H1 (cell line): ENCODE measurements around the gene STIM2. TPM values are rescaled to one million over a fixed set of nuclear protein-coding genes. Genes with fewer than 3 reads are reported as not detected.

Experiments used
- CTCF ChIA-PET: fragments of 300-600 bp; sonication (Branson Sonifier 250); formaldehyde crosslinking; loops from one replicate; lab custom pipeline; 2021; ENCODE audit not compliant: partially characterized antibody; lab: Charles Lee
- POLR2A ChIA-PET: fragments of 300-600 bp; sonication (Branson Sonifier 250); formaldehyde crosslinking; loops from one replicate; lab custom pipeline; 2021; ENCODE audit warnings: inconsistent platforms; ENCODE audit not compliant: partially characterized antibody; lab: Charles Lee
- DNase-seq, 2 experiments: peaks; one replicate each; pipeline versions ENCODE4 v3.0.0 to v3.0.0-alpha.2; 2010 to 2022; ENCODE audit warnings: low spot score in 2 of 2, low read depth in 1 of 2, mixed read lengths in 1 of 2
- FAIRE-seq: peaks from 2 replicates; lab custom pipeline; 2011; peaks lifted over from hg19 to GRCh38; lab: Jason Lieb, UNC
- H2AFZ ChIP-seq: 2 replicates; pipeline ENCODE4 v1.8.1; 2012; ENCODE audit warnings: low read length, inconsistent platforms
- H2AK5ac ChIP-seq: 2 replicates; pipeline ENCODE4 v1.6.1; 2013; ENCODE audit warnings: low read depth, low read length
- H2BK120ac ChIP-seq: replicated peaks from 2 replicates; pipeline ENCODE3; 2013; ENCODE audit warnings: low read depth, low read length, inconsistent platforms
- H2BK12ac ChIP-seq: 2 replicates; pipeline ENCODE4 v1.6.1; 2013; ENCODE audit warnings: low read depth, low read length
- H2BK15ac ChIP-seq: 2 replicates; pipeline ENCODE4 v1.6.1; 2013; ENCODE audit warnings: low read length
- H2BK20ac ChIP-seq: 2 replicates; pipeline ENCODE4 v1.6.1; 2013; ENCODE audit warnings: low read length
- H2BK5ac ChIP-seq: 2 replicates; pipeline ENCODE4 v1.6.1; 2013; ENCODE audit warnings: low read depth, low read length
- H3K14ac ChIP-seq: 2 replicates; pipeline ENCODE4 v1.6.1; 2013; ENCODE audit warnings: inconsistent platforms; ENCODE audit not compliant: insufficient read length
- H3K18ac ChIP-seq: 2 replicates; pipeline ENCODE4 v1.6.1; 2013; ENCODE audit warnings: low read length; ENCODE audit errors: extremely low read depth
- H3K23ac ChIP-seq: 2 replicates; pipeline ENCODE4 v1.6.1; 2013; ENCODE audit warnings: inconsistent platforms; ENCODE audit not compliant: insufficient read length
- H3K23me2 ChIP-seq: 2 replicates; pipeline ENCODE4 v1.6.1; 2013; ENCODE audit warnings: low read depth, low read length
- H3K27ac ChIP-seq: 2 replicates; pipeline ENCODE4 v1.6.1; 2011; ENCODE audit warnings: low read depth, low read length, inconsistent platforms
- H3K27me3 ChIP-seq, 4 experiments: replicated peaks in 1 of 4; 1 replicate in 1 of 4; 2 replicates in 3 of 4; pipeline versions ENCODE4 v1.6.1 to v1.8.1; 2011 to 2013; ENCODE audit warnings: low read length in 3 of 4, mild to moderate bottlenecking in 3 of 4, inconsistent platforms in 2 of 4, mixed read lengths in 2 of 4, moderate library complexity in 1 of 4; ENCODE audit not compliant: control insufficient read depth in 3 of 4, insufficient read depth in 3 of 4; ENCODE audit errors: extremely low read depth in 1 of 4
- H3K36me3 ChIP-seq, 4 experiments: 2 replicates each; pipeline versions ENCODE4 v1.6.1 to v1.8.1; 2011 to 2013; ENCODE audit warnings: mild to moderate bottlenecking in 4 of 4, low read length in 3 of 4, moderate library complexity in 2 of 4, control low read depth in 1 of 4, inconsistent platforms in 1 of 4; ENCODE audit not compliant: insufficient read depth in 4 of 4, control insufficient read depth in 2 of 4
- H3K4ac ChIP-seq: replicated peaks from 2 replicates; pipeline ENCODE3; 2013; ENCODE audit warnings: low read length, low read depth, mixed read lengths, inconsistent platforms; ENCODE audit not compliant: insufficient read length
- H3K4me1 ChIP-seq, 4 experiments: replicated peaks in 1 of 4; 1 replicate in 1 of 4; 2 replicates in 3 of 4; pipeline versions ENCODE4 v1.6.1 to v1.8.1; 2011 to 2013; ENCODE audit warnings: low read length in 3 of 4, inconsistent platforms in 2 of 4, mixed read lengths in 1 of 4; ENCODE audit not compliant: insufficient read depth in 4 of 4, control insufficient read depth in 3 of 4
- H3K4me2 ChIP-seq, 2 experiments: 2 replicates each; pipeline versions ENCODE4 v1.6.1 to v1.8.1; 2011 to 2013; ENCODE audit warnings: low read depth in 2 of 2, low read length in 2 of 2, control low read depth in 1 of 2, inconsistent platforms in 1 of 2, mild to moderate bottlenecking in 1 of 2; ENCODE audit not compliant: insufficient read depth in 1 of 2
- H3K4me3 ChIP-seq, 4 experiments: fragments of 200-600, 300-600 bp in 1 of 4; sonication (generic), shearing (Covaris generic), sonication (Bioruptor Twin) in 1 of 4; 2 replicates each; pipeline versions ENCODE4 v1.5.1 to v1.8.1; 2011 to 2016; ENCODE audit warnings: low read length in 4 of 4, low read depth in 3 of 4, control low read depth in 2 of 4, inconsistent platforms in 2 of 4, mild to moderate bottlenecking in 2 of 4, mixed read lengths in 1 of 4, moderate library complexity in 1 of 4; ENCODE audit not compliant: insufficient read depth in 2 of 4; ENCODE audit errors: extremely low read depth in 1 of 4
- H3K56ac ChIP-seq: replicated peaks from 2 replicates; pipeline ENCODE3; 2013; ENCODE audit warnings: low read depth, mild to moderate bottlenecking, mixed read lengths, low read length, inconsistent platforms; ENCODE audit not compliant: insufficient read length
- H3K79me1 ChIP-seq: 2 replicates; pipeline ENCODE4 v1.6.1; 2013; ENCODE audit warnings: low read depth, low read length, control low read depth
- H3K79me2 ChIP-seq, 2 experiments: 2 replicates each; pipeline versions ENCODE4 v1.6.1 to v1.8.1; 2012 to 2013; ENCODE audit warnings: low read length in 2 of 2, mild to moderate bottlenecking in 2 of 2, inconsistent platforms in 1 of 2; ENCODE audit not compliant: insufficient read depth in 2 of 2, control insufficient read depth in 1 of 2
- H3K9ac ChIP-seq, 4 experiments: replicated peaks in 1 of 4; 1 replicate in 1 of 4; 2 replicates in 3 of 4; pipeline versions ENCODE4 v1.6.1 to v1.8.1; 2011 to 2013; ENCODE audit warnings: low read depth in 3 of 4, low read length in 3 of 4, control low read depth in 2 of 4, mild to moderate bottlenecking in 2 of 4, moderate library complexity in 2 of 4, inconsistent platforms in 1 of 4; ENCODE audit errors: extremely low read depth in 1 of 4
- H3K9me3 ChIP-seq, 2 experiments: 2 replicates each; pipeline versions ENCODE4 v1.6.1 to v1.8.1; 2012 to 2013; ENCODE audit warnings: mild to moderate bottlenecking in 2 of 2, moderate library complexity in 2 of 2, control low read depth in 1 of 2, inconsistent platforms in 1 of 2, low read depth in 1 of 2, low read length in 1 of 2, mixed read lengths in 1 of 2; ENCODE audit not compliant: insufficient read depth in 2 of 2
- H4K20me1 ChIP-seq, 2 experiments: replicated peaks in 1 of 2; 2 replicates each; pipeline versions ENCODE3 to v1.8.1; 2011 to 2013; ENCODE audit warnings: inconsistent platforms in 2 of 2, low read length in 2 of 2, mild to moderate bottlenecking in 1 of 2; ENCODE audit not compliant: insufficient read depth in 2 of 2, control insufficient read depth in 1 of 2
- H4K5ac ChIP-seq: 2 replicates; pipeline ENCODE4 v1.6.1; 2013; ENCODE audit warnings: low read length, low read depth, mixed read lengths, inconsistent platforms; ENCODE audit not compliant: insufficient read length
- H4K8ac ChIP-seq: 2 replicates; pipeline ENCODE4 v1.8.0; 2013; ENCODE audit warnings: mild to moderate bottlenecking, moderate library complexity, low read length, inconsistent platforms; ENCODE audit not compliant: insufficient read depth; ENCODE audit errors: extremely low read depth
- H4K91ac ChIP-seq: replicated peaks from 2 replicates; pipeline ENCODE3; 2013; ENCODE audit warnings: low read length, mixed read lengths, inconsistent platforms; ENCODE audit not compliant: insufficient read length
- ASH2L ChIP-seq: fragments of 200-600, 300-600 bp; sonication (generic); IDR thresholded peaks from one replicate; pipeline ENCODE4 v1.7.1; 2017; ENCODE audit warnings: low read length
- ATF2 ChIP-seq: IDR thresholded peaks from 2 replicates; pipeline ENCODE4 v1.6.1; 2012; ENCODE audit warnings: low read length, inconsistent platforms
- CHD1 ChIP-seq: IDR thresholded peaks from 2 replicates; pipeline ENCODE4 v1.6.1; 2012; ENCODE audit warnings: low read depth, low read length, improper control_type of control experiment
- EP300 ChIP-seq, 2 experiments: IDR thresholded peaks; 1 replicate in 1 of 2; 2 replicates in 1 of 2; pipeline ENCODE4 v1.6.1; 2011 to 2012; ENCODE audit warnings: low read depth in 2 of 2, low read length in 2 of 2, mild to moderate bottlenecking in 2 of 2, borderline replicate concordance in 1 of 2, inconsistent platforms in 1 of 2, moderate library complexity in 1 of 2
- EZH2 ChIP-seq: fragments of 200-600 bp; sonication (generic); IDR thresholded peaks from 2 replicates; pipeline ENCODE4 v1.7.1; 2012; ENCODE audit warnings: low read depth, mild to moderate bottlenecking, moderate library complexity, low read length, inconsistent platforms; ENCODE audit not compliant: severe bottlenecking
- FOSL1 ChIP-seq: IDR thresholded peaks from 2 replicates; pipeline ENCODE4 v1.6.1; 2011; ENCODE audit warnings: mild to moderate bottlenecking, low read depth, low read length, moderate library complexity; ENCODE audit not compliant: insufficient read depth
- GTF2F1 ChIP-seq: IDR thresholded peaks from 2 replicates; pipeline ENCODE4 v1.6.1; 2012; ENCODE audit warnings: low read depth, low read length, improper control_type of control experiment, borderline replicate concordance
- HDAC6 ChIP-seq: IDR thresholded peaks from one replicate; pipeline ENCODE4 v1.7.1; 2012; ENCODE audit warnings: low read depth, mild to moderate bottlenecking, inconsistent platforms, low read length, moderate library complexity
- MAFK ChIP-seq: IDR thresholded peaks from 2 replicates; pipeline ENCODE4 v1.6.1; 2012; ENCODE audit warnings: low read depth, mild to moderate bottlenecking, improper control_type of control experiment, low read length
- POLR2A ChIP-seq, 2 experiments: IDR thresholded peaks; 1 replicate in 1 of 2; 2 replicates in 1 of 2; pipeline ENCODE4 v1.6.1; 2011; ENCODE audit warnings: low read depth in 2 of 2, low read length in 2 of 2, mild to moderate bottlenecking in 2 of 2; ENCODE audit errors: control extremely low read depth in 1 of 2
- RFX5 ChIP-seq: IDR thresholded peaks from 2 replicates; pipeline ENCODE4 v1.6.1; 2011; ENCODE audit warnings: low read depth, low read length, improper control_type of control experiment, borderline replicate concordance
- SIX5 ChIP-seq: IDR thresholded peaks from 2 replicates; pipeline ENCODE4 v1.6.1; 2011; ENCODE audit warnings: mild to moderate bottlenecking, low read depth, low read length
- SUZ12 ChIP-seq: fragments of 200-600 bp; sonication (generic); IDR thresholded peaks from 2 replicates; pipeline ENCODE4 v1.6.1; 2012; ENCODE audit warnings: mild to moderate bottlenecking, inconsistent platforms, low read length, moderate library complexity, mixed read lengths
- WGBS, 2 experiments: shearing (Covaris generic) in 1 of 2; methylation state at CpG; one replicate each; pipeline versions ENCODE4 v1.1.6 to v1.1.7; 2013 to 2015; ENCODE audit warnings: low lambda C conversion rate in 2 of 2, mixed read lengths in 2 of 2, inconsistent platforms in 1 of 2, low coverage in 1 of 2, missing lambda C conversion rate in 1 of 2; ENCODE audit not compliant: insufficient replicate concordance in 2 of 2, insufficient coverage in 1 of 2, insufficient read length in 1 of 2; ENCODE audit errors: extremely low coverage in 1 of 2, missing lambda C conversion rate in 1 of 2; 5-methylcytosine and 5-hydroxymethylcytosine counted together
- polyA plus RNA-seq, 7 experiments: library from polyadenylated mRNA; depleted of rRNA in 3 of 7; stranded (reverse) in 5 of 7; unstranded in 2 of 7; fragments of >200 nt in 5 of 7; fragments of 200-250 nt in 2 of 7; gene quantifications; 1 replicate in 5 of 7; 2 replicates in 1 of 7; 4 replicates in 1 of 7; pipeline versions ENCODE4 v1.2.1 to v1.2.3, GENCODE V29; 2011 to 2013; ENCODE audit warnings: missing spikeins in 2 of 7, mixed read lengths in 2 of 7
- total RNA-seq: library from RNA; stranded (reverse); fragmentation: NEBNext Ultra II Directional; extraction: Animal tissue kit (Norgen Biotek cat#: 25700); gene quantifications from 2 replicates; pipeline ENCODE4 v1.2.1, GENCODE V29; 2021

The STIM2 gene
- total and polyA plus RNA-seq, 2 of the 8 experiments (the other 6 are each of a cell fraction or from before 2014, with no cell fraction given), result 22.9 to 23.0 TPM

- peaks cover 0 to 2% (median 0%) of the 10 kb centered on the region in 4 experiments; a peak in 2 of 7 replicates for H3K4me1 ChIP-seq
- no peak overlapping the region for H2BK15ac ChIP-seq
- H4K91ac ChIP-seq, result no peak overlapping the region
- H3K79me2 ChIP-seq, result no peaks in the 10 kb centered on the region
- H3K18ac ChIP-seq, result no peak overlapping the region
- H2AFZ ChIP-seq, result no peak overlapping the region
- no peak overlapping the region for H2BK120ac ChIP-seq
- no peak overlapping the region for H4K8ac ChIP-seq
- no peak overlapping the region for H2BK5ac ChIP-seq
- H3K36me3 ChIP-seq, result no peaks in the 10 kb centered on the region
- DNase-seq (no peak), FAIRE-seq (no peak)
- no peaks in the 10 kb centered on the region for H3K27me3 ChIP-seq
- H2BK12ac ChIP-seq, result no peak overlapping the region
- ChIA-PET POLR2A (no interaction called here), CTCF (interaction anchor here (0.7 to 2.8 kb wide), 11 partner anchors 8 to 306 kb away, joined by 3 to 14 read pairs (median 3); no protein-coding TSS in a partner anchor)
- no peak overlapping the region for H4K5ac ChIP-seq
- H3K9me3 ChIP-seq, result no peaks in the 10 kb centered on the region
- no peak overlapping the region for H3K9ac ChIP-seq
- H3K4me2 ChIP-seq, result no peak overlapping the region
- H3K4me3 ChIP-seq, result no peak overlapping the region
- no peak overlapping the region for H3K14ac ChIP-seq
- 96% methylated on average over 2 of the region's 2 CpGs; no CpG with 5 or more reads in 1 of the 2 experiments for WGBS, 2 experiments
- no peaks in the 10 kb centered on the region for H3K79me1 ChIP-seq
- no peak overlapping the region for H3K27ac ChIP-seq
- H2BK20ac ChIP-seq, result no peak overlapping the region
- H3K56ac ChIP-seq, result no peak overlapping the region
- H2AK5ac ChIP-seq, result no peak overlapping the region
- H3K23ac ChIP-seq, result no peak overlapping the region
- H4K20me1 ChIP-seq, result no peaks in the 10 kb centered on the region
- H3K4ac ChIP-seq, result no peak overlapping the region
- no peaks in the 10 kb centered on the region for H3K23me2 ChIP-seq
- TF ChIP-seq SUZ12 (no peak), MAFK (no peak), CHD1 (no peak), RFX5 (no peak), FOSL1 (no peak), ASH2L (no peak), EZH2 (no peak), ATF2 (no peak), EP300 (IDR thresholded peaks at IDR 0.05; ENCODE audit: borderline replicate concordance in 1 of 2, low read depth in 2 of 2, low read length in 2 of 2) (no peak), GTF2F1 (no peak), SIX5 (no peak), POLR2A (IDR thresholded peaks at IDR 0.05; ENCODE audit: control extremely low read depth in 1 of 2, low read depth in 2 of 2, low read length in 2 of 2) (no peak), HDAC6 (no peak)
These were observed 139.5 kb downstream of the STIM2 start for GRCh38 chr4:27000122-27000521.
